ENCODE measurements around the gene FRMD7. TPM values are rescaled to one million over a fixed set of nuclear protein-coding genes. Genes with fewer than 3 reads are reported as not detected.

FRMD7 gene
- total and polyA plus RNA-seq, 5 donors from 2014 or later, result not detected

DNA sequence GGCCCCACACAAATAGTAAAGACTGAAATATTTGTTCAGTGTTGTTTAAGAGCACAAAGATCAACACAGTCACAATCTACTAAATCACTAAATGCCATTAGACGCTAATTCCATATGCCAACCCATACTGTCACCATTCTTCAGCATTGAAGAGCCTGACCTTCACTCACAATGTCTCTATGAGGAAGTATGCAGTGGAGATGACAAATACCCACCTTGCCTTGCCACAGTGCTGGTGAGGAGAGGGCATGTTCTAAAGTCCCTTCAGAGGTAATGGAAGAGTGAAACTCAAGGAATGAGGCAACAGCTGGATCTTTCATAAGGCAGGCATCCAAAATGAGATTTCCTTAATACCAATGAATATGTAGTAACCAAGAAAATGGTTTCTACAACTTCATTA lies 50.4 kb downstream of the FRMD7 start:
- H3K4me3 Mint-ChIP-seq, result no peak overlapping the region
- no peak for ATAC-seq (ENCODE audit: low read depth in 2 of 2)
- no peak for DNase-seq

GRCh38 chrX:132071254-132071653 lies 56.6 kb downstream of the FRMD7 start:
- Mint-ChIP-seq H3K9me3 (no peaks in the 10 kb centered on the region), H3K36me3 (peaks cover 15% of the 10 kb centered on the region), H3K27me3 (no peaks in the 10 kb centered on the region), H3K27ac (no peak overlapping the region), H3K4me3 (no peak overlapping the region), H3K4me1 (peaks cover 0 to 2% (median 0%) of the 10 kb centered on the region in 4 donors)
- H3K4me1 ChIP-seq (ENCODE audit: control insufficient read depth, insufficient read depth, low read length, poor library complexity, severe bottlenecking), result no peaks in the 10 kb centered on the region
- no peaks in the 10 kb centered on the region for H3K9me3 ChIP-seq (ENCODE audit: control insufficient read depth in 2 of 2, low read length in 2 of 2)
- no peak overlapping the region for H3K4me3 ChIP-seq (ENCODE audit: low read depth, low read length)
- peaks cover 22% of the 10 kb centered on the region for H3K36me3 ChIP-seq (ENCODE audit: control insufficient read depth, insufficient read depth, low read length)
- ATAC-seq (ENCODE audit: low read depth in 2 of 2) (no peak), DNase-seq (peak in 1 of 3 donors; percentile 4)
- no peaks in the 10 kb centered on the region for H3K27me3 ChIP-seq (ENCODE audit: control insufficient read depth, insufficient read depth, low read length)
- H3K27ac ChIP-seq (ENCODE audit: insufficient read depth, low read length, poor library complexity, severe bottlenecking), result no peak overlapping the region

More for the DNA sequence above, 50.4 kb downstream of the FRMD7 start:
- Mint-ChIP-seq H3K4me1 (no peaks in the 10 kb centered on the region), H3K27ac (no peak overlapping the region), H3K36me3 (peaks cover 10% of the 10 kb centered on the region), H3K27me3 (no peaks in the 10 kb centered on the region), H3K9me3 (no peaks in the 10 kb centered on the region)
- H3K27ac ChIP-seq (ENCODE audit: insufficient read depth, low read length, poor library complexity, severe bottlenecking), result no peak overlapping the region
- no peaks in the 10 kb centered on the region for H3K27me3 ChIP-seq (ENCODE audit: control insufficient read depth, insufficient read depth, low read length)
- no peak overlapping the region for H3K4me3 ChIP-seq (ENCODE audit: low read depth, low read length)
- H3K36me3 ChIP-seq (ENCODE audit: control insufficient read depth, insufficient read depth, low read length), result peaks cover 11% of the 10 kb centered on the region
- no peaks in the 10 kb centered on the region for H3K4me1 ChIP-seq (ENCODE audit: control insufficient read depth, insufficient read depth, low read length, poor library complexity, severe bottlenecking)
- H3K9me3 ChIP-seq (ENCODE audit: control insufficient read depth in 2 of 2, low read length in 2 of 2), result no peaks in the 10 kb centered on the region

- peaks cover 6% of the 10 kb centered on the region for H3K36me3 Mint-ChIP-seq
- DNase-seq, result no peak
Measured at GRCh38 chrX:132068405-132068804, 59.4 kb downstream of the FRMD7 start.

GRCh38 chrX:132063862-132064261 lies 64.0 kb downstream of the FRMD7 start:
- H3K27ac Mint-ChIP-seq, result no peak overlapping the region

More at GRCh38 chrX:132068405-132068804, 59.4 kb downstream of the FRMD7 start:
- no peak overlapping the region for H3K27ac Mint-ChIP-seq
- H3K9me3 Mint-ChIP-seq, result peaks cover 0 to 2% (median 0%) of the 10 kb centered on the region in 7 donors
- ATAC-seq (ENCODE audit: low read depth in 2 of 2), result no peak
- Histone ChIP-seq H3K4me3 (ENCODE audit: low read depth, low read length) (no peak overlapping the region), H3K9me3 (ENCODE audit: control insufficient read depth in 2 of 2, low read length in 2 of 2) (no peaks in the 10 kb centered on the region), H3K27me3 (ENCODE audit: control insufficient read depth, insufficient read depth, low read length) (no peaks in the 10 kb centered on the region), H3K27ac (ENCODE audit: insufficient read depth, low read length, poor library complexity, severe bottlenecking) (no peak overlapping the region), H3K36me3 (ENCODE audit: control insufficient read depth, insufficient read depth, low read length) (peaks cover 15% of the 10 kb centered on the region), H3K4me1 (ENCODE audit: control insufficient read depth, insufficient read depth, low read length, poor library complexity, severe bottlenecking) (no peaks in the 10 kb centered on the region)
- peaks cover 0 to 2% (median 0%) of the 10 kb centered on the region in 4 donors for H3K4me1 Mint-ChIP-seq
- no peak overlapping the region for H3K4me3 Mint-ChIP-seq
- H3K27me3 Mint-ChIP-seq, result no peaks in the 10 kb centered on the region

GRCh38 chrX:132063334-132063733 lies 64.5 kb downstream of the FRMD7 start:
- no peak overlapping the region for H3K27ac ChIP-seq (ENCODE audit: insufficient read depth, low read length, poor library complexity, severe bottlenecking)
- no peak overlapping the region for H3K4me3 Mint-ChIP-seq
- H3K36me3 Mint-ChIP-seq, result no peaks in the 10 kb centered on the region
- DNase-seq (no peak), ATAC-seq (ENCODE audit: low read depth in 2 of 2) (no peak)
- H3K27me3 ChIP-seq (ENCODE audit: control insufficient read depth, insufficient read depth, low read length), result no peaks in the 10 kb centered on the region
- H3K27me3 Mint-ChIP-seq, result no peaks in the 10 kb centered on the region
- H3K4me3 ChIP-seq (ENCODE audit: low read depth, low read length), result no peak overlapping the region
- no peaks in the 10 kb centered on the region for H3K4me1 ChIP-seq (ENCODE audit: control insufficient read depth, insufficient read depth, low read length, poor library complexity, severe bottlenecking)
- peaks cover 0 to 5% (median 2%) of the 10 kb centered on the region in 4 donors for H3K4me1 Mint-ChIP-seq
- H3K9me3 ChIP-seq (ENCODE audit: control insufficient read depth in 2 of 2, low read length in 2 of 2), result no peaks in the 10 kb centered on the region
- H3K36me3 ChIP-seq (ENCODE audit: control insufficient read depth, insufficient read depth, low read length), result no peaks in the 10 kb centered on the region
- no peak overlapping the region for H3K27ac Mint-ChIP-seq
- H3K9me3 Mint-ChIP-seq, result peaks cover 0 to 2% (median 0%) of the 10 kb centered on the region in 7 donors

More at GRCh38 chrX:132063862-132064261, 64.0 kb downstream of the FRMD7 start:
- Mint-ChIP-seq H3K36me3 (no peaks in the 10 kb centered on the region), H3K4me1 (peaks cover 0 to 5% (median 2%) of the 10 kb centered on the region in 4 donors), H3K27me3 (no peaks in the 10 kb centered on the region), H3K9me3 (peaks cover 0 to 2% (median 0%) of the 10 kb centered on the region in 7 donors), H3K4me3 (no peak overlapping the region)
- H3K36me3 ChIP-seq (ENCODE audit: control insufficient read depth, insufficient read depth, low read length), result peaks cover 2% of the 10 kb centered on the region
- DNase-seq, result no peak
- no peak overlapping the region for H3K4me3 ChIP-seq (ENCODE audit: low read depth, low read length)
- H3K27ac ChIP-seq (ENCODE audit: insufficient read depth, low read length, poor library complexity, severe bottlenecking), result no peak overlapping the region
- H3K27me3 ChIP-seq (ENCODE audit: control insufficient read depth, insufficient read depth, low read length), result no peaks in the 10 kb centered on the region
- H3K4me1 ChIP-seq (ENCODE audit: control insufficient read depth, insufficient read depth, low read length, poor library complexity, severe bottlenecking), result no peaks in the 10 kb centered on the region
- ATAC-seq (ENCODE audit: low read depth in 2 of 2), result no peak
- no peaks in the 10 kb centered on the region for H3K9me3 ChIP-seq (ENCODE audit: control insufficient read depth in 2 of 2, low read length in 2 of 2)

DNA sequence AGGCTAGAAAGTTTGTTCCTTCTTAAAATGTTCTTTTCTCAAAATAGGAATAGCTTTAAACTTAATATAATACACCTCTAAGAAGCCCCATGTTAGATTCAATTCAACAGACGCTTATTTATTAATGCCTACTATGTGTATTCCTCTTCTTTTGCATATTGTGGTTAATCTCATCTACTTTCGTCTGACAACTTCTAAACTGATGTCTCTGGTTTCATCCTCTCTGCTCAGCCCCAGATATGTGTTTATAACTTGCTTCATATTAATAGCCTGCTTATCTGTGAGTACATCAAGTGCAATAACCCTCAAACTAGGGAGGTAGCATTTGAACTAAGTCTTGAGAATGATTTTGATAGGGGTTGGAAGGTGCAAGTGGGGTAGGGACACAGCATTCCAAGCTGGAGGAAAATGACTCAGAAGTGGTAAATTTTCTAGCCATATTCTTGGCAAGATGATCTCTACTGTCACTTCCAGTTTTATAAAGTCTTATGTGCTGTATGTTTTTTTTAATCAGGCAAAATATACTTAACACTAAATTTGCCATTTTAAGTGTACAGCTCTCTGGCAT lies 67.8 kb downstream of the FRMD7 start:
- no peak for ATAC-seq (ENCODE audit: low read depth in 2 of 2)
- Histone ChIP-seq H3K4me3 (ENCODE audit: low read depth, low read length) (no peak overlapping the region), H3K27ac (ENCODE audit: insufficient read depth, low read length, poor library complexity, severe bottlenecking) (no peak overlapping the region), H3K4me1 (ENCODE audit: control insufficient read depth, insufficient read depth, low read length, poor library complexity, severe bottlenecking) (no peaks in the 10 kb centered on the region), H3K36me3 (ENCODE audit: control insufficient read depth, insufficient read depth, low read length) (no peaks in the 10 kb centered on the region), H3K9me3 (ENCODE audit: control insufficient read depth in 2 of 2, low read length in 2 of 2) (no peaks in the 10 kb centered on the region), H3K27me3 (ENCODE audit: control insufficient read depth, insufficient read depth, low read length) (no peaks in the 10 kb centered on the region)
- no peak for DNase-seq
- H3K9me3 Mint-ChIP-seq, result no peaks in the 10 kb centered on the region
- no peaks in the 10 kb centered on the region for H3K36me3 Mint-ChIP-seq
- H3K4me3 Mint-ChIP-seq, result no peak overlapping the region
- H3K27ac Mint-ChIP-seq, result no peak overlapping the region
- no peaks in the 10 kb centered on the region for H3K27me3 Mint-ChIP-seq
- peaks cover 0 to 7% (median 3%) of the 10 kb centered on the region in 4 donors for H3K4me1 Mint-ChIP-seq

GRCh38 chrX:132058975-132059374 lies 68.8 kb downstream of the FRMD7 start:
- Mint-ChIP-seq H3K36me3 (no peaks in the 10 kb centered on the region), H3K4me1 (peaks cover 0 to 7% (median 3%) of the 10 kb centered on the region in 4 donors)
- H3K27me3 ChIP-seq (ENCODE audit: control insufficient read depth, insufficient read depth, low read length), result no peaks in the 10 kb centered on the region

DNA sequence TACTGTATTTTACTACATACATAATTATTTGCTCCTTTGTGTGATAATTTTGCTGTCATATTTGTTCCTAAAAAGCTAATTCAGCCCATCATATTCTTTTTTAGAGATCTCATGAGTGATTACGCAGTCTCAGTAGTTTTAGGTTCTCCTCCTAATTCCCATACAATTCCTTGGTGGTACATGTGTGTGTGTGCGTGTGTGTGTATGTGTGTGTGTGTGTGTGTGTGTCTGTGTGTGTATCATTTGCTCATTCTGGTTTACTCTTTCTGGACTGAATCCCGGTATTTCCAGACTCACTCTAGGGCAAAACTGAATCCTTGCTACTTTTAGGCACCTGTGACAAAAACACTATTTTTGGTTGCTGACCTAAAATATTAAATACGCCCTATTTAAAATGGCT lies 69.8 kb downstream of the FRMD7 start:
- Mint-ChIP-seq H3K27ac (no peak overlapping the region), H3K4me3 (no peak overlapping the region), H3K4me1 (peaks cover 0 to 8% (median 3%) of the 10 kb centered on the region in 4 donors), H3K36me3 (no peaks in the 10 kb centered on the region), H3K9me3 (no peaks in the 10 kb centered on the region), H3K27me3 (no peaks in the 10 kb centered on the region)
- Histone ChIP-seq H3K27ac (ENCODE audit: insufficient read depth, low read length, poor library complexity, severe bottlenecking) (no peak overlapping the region), H3K4me1 (ENCODE audit: control insufficient read depth, insufficient read depth, low read length, poor library complexity, severe bottlenecking) (no peaks in the 10 kb centered on the region), H3K9me3 (ENCODE audit: control insufficient read depth in 2 of 2, low read length in 2 of 2) (no peaks in the 10 kb centered on the region), H3K36me3 (ENCODE audit: control insufficient read depth, insufficient read depth, low read length) (no peaks in the 10 kb centered on the region), H3K4me3 (ENCODE audit: low read depth, low read length) (no peak overlapping the region), H3K27me3 (ENCODE audit: control insufficient read depth, insufficient read depth, low read length) (no peaks in the 10 kb centered on the region)
- ATAC-seq (ENCODE audit: low read depth in 2 of 2), result no peak
- DNase-seq, result no peak

More at GRCh38 chrX:132058975-132059374, 68.8 kb downstream of the FRMD7 start:
- Histone ChIP-seq H3K9me3 (ENCODE audit: control insufficient read depth in 2 of 2, low read length in 2 of 2) (no peaks in the 10 kb centered on the region), H3K4me3 (ENCODE audit: low read depth, low read length) (no peak overlapping the region), H3K27ac (ENCODE audit: insufficient read depth, low read length, poor library complexity, severe bottlenecking) (no peak overlapping the region), H3K4me1 (ENCODE audit: control insufficient read depth, insufficient read depth, low read length, poor library complexity, severe bottlenecking) (no peaks in the 10 kb centered on the region), H3K36me3 (ENCODE audit: control insufficient read depth, insufficient read depth, low read length) (no peaks in the 10 kb centered on the region)
- Mint-ChIP-seq H3K4me3 (no peak overlapping the region), H3K27ac (no peak overlapping the region), H3K9me3 (no peaks in the 10 kb centered on the region), H3K27me3 (no peaks in the 10 kb centered on the region)
- DNase-seq (no peak), ATAC-seq (ENCODE audit: low read depth in 2 of 2) (no peak)
